ENCODE data around the gene FNTB. TPM values are rescaled to one million over a fixed set of nuclear protein-coding genes. Genes with fewer than 3 reads are reported as not detected.
A peak's percentile ranks its signal among the peaks of the same experiment; 100 is the strongest.
"Not testable (repeated sequence)": the region's sequence is repeated elsewhere in the genome, so short reads cannot be mapped to it uniquely, and the experiment has no call there.

Gene FNTB
- total and polyA plus RNA-seq, 12 donors: 14.6 to 20.8 (median 16.5) TPM

- H3K9me3 ChIP-seq: no peaks in the 10 kb centered on the region
- peaks cover 0 to 94% (median 27%) of the 10 kb centered on the region in 9 donors for H3K36me3 ChIP-seq
- H3K4me1 ChIP-seq: peaks cover 8 to 83% (median 75%) of the 10 kb centered on the region in 9 donors
- 77 to 81% methylated on average over 5 of the region's 5 CpGs for WGBS, 2 donors
- no peak overlapping the region for H3K4me3 ChIP-seq
- H3K27ac ChIP-seq: peak overlapping the region in 8 of 10 donors; percentile 29 to 84 (median 66)
- no peak for DNase-seq
- TF ChIP-seq CTCF (IDR thresholded peaks at IDR 0.05): no peak
- ATAC-seq: no peak
- H3K27me3 ChIP-seq: no peaks in the 10 kb centered on the region
- intact Hi-C loops (cut with DNase I): no loop called here
Observed at GRCh38 chr14:65079768-65080167, 93.1 kb downstream of the FNTB start.

GRCh38 chr14:65080960-65081747, 94.5 kb downstream of the FNTB start:
- H3K36me3 ChIP-seq: peaks cover 0 to 94% (median 26%) of the 10 kb centered on the region in 9 donors
- H3K9me3 ChIP-seq: peaks cover 0 to under 1% (median 0%) of the 10 kb centered on the region in 11 donors
- TF ChIP-seq CTCF (IDR thresholded peaks at IDR 0.05): no peak
- H3K4me3 ChIP-seq: peak overlapping the region in 1 of 10 donors; percentile 12
- no peaks in the 10 kb centered on the region for H3K27me3 ChIP-seq
- WGBS, 2 donors: 44 to 74% methylated on average over 2 of the region's 2 CpGs
- no peak for DNase-seq
- intact Hi-C loops (cut with DNase I): no loop called here
- ATAC-seq: peak in 5 of 8 donors; percentile 17 to 41 (median 22)
- H3K27ac ChIP-seq: peak overlapping the region in 8 of 10 donors; percentile 28 to 84 (median 48)
- peaks cover 7 to 78% (median 71%) of the 10 kb centered on the region in 9 donors for H3K4me1 ChIP-seq

- peaks cover 7 to 77% (median 71%) of the 10 kb centered on the region in 9 donors for H3K4me1 ChIP-seq
- H3K27me3 ChIP-seq: no peaks in the 10 kb centered on the region
- no peak for DNase-seq
- H3K27ac ChIP-seq: peak overlapping the region in 7 of 10 donors; percentile 3 to 84 (median 62)
- WGBS, 2 donors: 75 to 80% methylated on average over 2 of the region's 2 CpGs
- TF ChIP-seq CTCF (IDR thresholded peaks at IDR 0.05): no peak
- intact Hi-C loops (cut with DNase I): no loop called here
- peaks cover 0 to 94% (median 27%) of the 10 kb centered on the region in 9 donors for H3K36me3 ChIP-seq
- peaks cover 0 to 10% (median 0%) of the 10 kb centered on the region in 11 donors for H3K9me3 ChIP-seq
- H3K4me3 ChIP-seq: no peak overlapping the region
- no peak for ATAC-seq
Observed at GRCh38 chr14:65082930-65083329, 96.2 kb downstream of the FNTB start.

- H3K4me3 ChIP-seq: no peak overlapping the region
- intact Hi-C loops (cut with DNase I): no loop called here
- H3K9me3 ChIP-seq: peaks cover 0 to 14% (median 0%) of the 10 kb centered on the region in 11 donors
- H3K27me3 ChIP-seq: no peaks in the 10 kb centered on the region
- 71 to 75% methylated on average over 6 of the region's 6 CpGs for WGBS, 2 donors
- no peak for TF ChIP-seq CTCF (IDR thresholded peaks at IDR 0.05)
- peaks cover 7 to 71% (median 62%) of the 10 kb centered on the region in 9 donors for H3K4me1 ChIP-seq
- peak overlapping the region in 8 of 10 donors; percentile 3 to 84 (median 54) for H3K27ac ChIP-seq
- peak in 6 of 8 donors; percentile 37 to 74 (median 62) for ATAC-seq
- DNase-seq: no peak
- H3K36me3 ChIP-seq: peaks cover 0 to 96% (median 38%) of the 10 kb centered on the region in 9 donors
Observed at GRCh38 chr14:65084554-65085505, 98.1 kb downstream of the FNTB start.

GRCh38 chr14:65086686-65087085, 100.0 kb downstream of the FNTB start:
- Histone ChIP-seq H3K9me3 (peaks cover 0 to 14% (median 0%) of the 10 kb centered on the region in 11 donors), H3K4me1 (peaks cover 2 to 71% (median 57%) of the 10 kb centered on the region in 9 donors), H3K36me3 (peaks cover 0 to 100% (median 42%) of the 10 kb centered on the region in 9 donors)
- H3K4me3 ChIP-seq; DNase-seq; H3K27me3 ChIP-seq; H3K27ac ChIP-seq; ATAC-seq; intact Hi-C loops (cut with DNase I): not testable (repeated sequence)
- 95 to 96% methylated on average over 4 of the region's 4 CpGs for WGBS, 2 donors

- Histone ChIP-seq H3K4me1 (peaks cover 2 to 71% (median 56%) of the 10 kb centered on the region in 9 donors), H3K36me3 (peaks cover 0 to 100% (median 49%) of the 10 kb centered on the region in 9 donors), H3K9me3 (peaks cover 0 to 14% (median 0%) of the 10 kb centered on the region in 11 donors)
- ATAC-seq; intact Hi-C loops (cut with DNase I); DNase-seq; H3K27ac ChIP-seq; H3K27me3 ChIP-seq; H3K4me3 ChIP-seq: not testable (repeated sequence)
- 90 to 97% methylated on average over 8 of the region's 8 CpGs for WGBS, 2 donors
Observed at GRCh38 chr14:65087835-65088234, 101.1 kb downstream of the FNTB start.
